Middle frontal gyrus (tissue), 1 donor: ENCODE measurements around the gene PRPSAP2.
A peak's percentile ranks its signal among the peaks of the same experiment; 100 is the strongest.
"Not testable (repeated sequence)": the region's sequence is repeated elsewhere in the genome, so short reads cannot be mapped to it uniquely, and the experiment has no call there.

Source experiments
- DNase-seq: peaks from one replicate; pipeline ENCODE4 v3.0.0-alpha.2; 2015; ENCODE audit warnings: low spot score; ENCODE audit errors: extremely low spot score

The PRPSAP2 gene

GRCh38 chr17:18857864-18858566 is at the start of gene PRPSAP2:
PRPSAP2 (plus strand) TSS chr17:18858131; CDS start chr17:18865834, 7,703 bp downstream.
- DNase-seq = peak; percentile 86

GRCh38 chr17:18815924-18816323 is 42.0 kb upstream of the PRPSAP2 start:
- DNase-seq = not testable (repeated sequence)

GRCh38 chr17:18816489-18817371 is 41.2 kb upstream of the PRPSAP2 start:
- peak; percentile 75 for DNase-seq

- DNase-seq = not testable (repeated sequence)
Observed at GRCh38 chr17:18821430-18821829, 36.5 kb upstream of the PRPSAP2 start.

- DNase-seq = not testable (repeated sequence)
Observed at GRCh38 chr17:18827613-18828012, 30.3 kb upstream of the PRPSAP2 start.

- no peak for DNase-seq
Observed at GRCh38 chr17:18848501-18848900, 9.4 kb upstream of the PRPSAP2 start.

- DNase-seq = no peak
Observed at GRCh38 chr17:18850679-18851078, 7.3 kb upstream of the PRPSAP2 start.

- DNase-seq = no peak
Observed at GRCh38 chr17:18851201-18851600, 6.7 kb upstream of the PRPSAP2 start.

GRCh38 chr17:18854956-18855355 is 3.0 kb upstream of the PRPSAP2 start:
- no peak for DNase-seq

- peak; percentile 97 for DNase-seq
Observed at GRCh38 chr17:18855831-18856569, 1.9 kb upstream of the PRPSAP2 start.

- DNase-seq = no peak
Observed at GRCh38 chr17:18856570-18856915, 1.4 kb upstream of the PRPSAP2 start.

- no peak for DNase-seq
Observed at GRCh38 chr17:18858567-18859245, 775 bp downstream of the PRPSAP2 start.

- DNase-seq = peak; percentile 39
Observed at GRCh38 chr17:18859256-18859655, 1.3 kb downstream of the PRPSAP2 start.

GRCh38 chr17:18860161-18860972 is 2.4 kb downstream of the PRPSAP2 start:
- no peak for DNase-seq

GRCh38 chr17:18862011-18862410 is 4.1 kb downstream of the PRPSAP2 start:
- DNase-seq = no peak

- DNase-seq = not testable (repeated sequence)
Observed at GRCh38 chr17:18864996-18865395, 7.1 kb downstream of the PRPSAP2 start.

GRCh38 chr17:18866866-18867813 is 9.2 kb downstream of the PRPSAP2 start:
- no peak for DNase-seq

- no peak for DNase-seq
Observed at GRCh38 chr17:18877104-18877645, 19.2 kb downstream of the PRPSAP2 start.

- no peak for DNase-seq
Observed at GRCh38 chr17:18888766-18889290, 30.9 kb downstream of the PRPSAP2 start.
